ENCODE measurements around the gene HTT. TPM values are rescaled to one million over a fixed set of nuclear protein-coding genes. Genes with fewer than 3 reads are reported as not detected.

Gene HTT
- total and polyA plus RNA-seq, 10 of the 15 experiments (the other 5 are each of a cell fraction or from before 2014, with no cell fraction given), result 3.3 to 113 (median 43.3) TPM

DNA sequence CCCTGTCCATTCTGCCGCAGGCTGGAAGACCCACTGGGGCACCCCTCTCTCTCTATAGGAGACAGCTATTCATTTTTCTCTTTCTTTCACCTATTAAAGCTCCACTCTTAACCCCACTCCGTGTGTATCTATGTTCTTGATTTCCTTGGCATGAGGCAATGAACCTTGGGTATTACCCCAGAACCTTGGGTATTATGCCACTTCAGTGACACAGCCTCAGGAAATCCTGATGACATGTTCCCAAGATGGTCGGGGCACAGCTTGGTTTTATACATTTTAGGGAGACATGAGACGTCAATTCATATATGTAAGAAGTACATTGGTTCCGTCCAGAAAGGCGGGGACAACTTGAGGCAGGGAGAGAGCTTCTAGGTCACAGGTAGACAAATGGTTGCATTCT is 13.5 kb upstream of the HTT start:
- CTCF ChIA-PET, result interaction anchor here (1.1 kb wide), 1 partner anchor 46 kb away, joined by 3 read pairs; no protein-coding TSS in a partner anchor
- SMC1A ChIA-PET (ENCODE audit: uncharacterized antibody, unreplicated experiment), result no interaction called here
- no TSS peak for BruUV-seq (replicated peaks)

More for the DNA sequence above, 13.5 kb upstream of the HTT start:
- H3K4me3 ChIP-seq, result no peak overlapping the region
- H3K9me3 ChIP-seq (replicated peaks; ENCODE audit: control insufficient read depth, insufficient read depth, low read length), result peaks cover 4% of the 10 kb centered on the region; the same call in 2 of the 3 replicates
- peaks cover 14% of the 10 kb centered on the region for H3K4me1 ChIP-seq (ENCODE audit: control insufficient read depth, insufficient read depth, low read length)
- H3K4me2 ChIP-seq (ENCODE audit: control insufficient read depth, insufficient read depth), result no peak overlapping the region
- ChIA-PET POLR2A (interaction anchor here (1.1 kb wide), 1 partner anchor 13 kb away, joined by 4 read pairs; no protein-coding TSS in a partner anchor), RAD21 (ENCODE audit: unreplicated experiment) (no interaction called here)
- in situ Hi-C loops (cut with MboI), result no loop called here
- DNase-seq (ENCODE audit: low read depth, low spot score) (no peak), FAIRE-seq (no peak), ATAC-seq (no peak)
- TF ChIP-seq SUPT20H (IDR thresholded peaks at IDR 0.05; ENCODE audit: borderline replicate concordance, control insufficient read depth, low read depth, low read length) (no peak), POLR2AphosphoS2 (IDR thresholded peaks at IDR 0.05; ENCODE audit: low read depth, low read length) (no peak), NFYB (IDR thresholded peaks at IDR 0.05; ENCODE audit: insufficient read depth, low read depth, low read length) (no peak), BMI1 (IDR thresholded peaks at IDR 0.05; ENCODE audit: borderline replicate concordance) (no peak), HCFC1 (IDR thresholded peaks at IDR 0.05; ENCODE audit: low read length) (no peak)
- TF ChIP-seq, protein P1, sequence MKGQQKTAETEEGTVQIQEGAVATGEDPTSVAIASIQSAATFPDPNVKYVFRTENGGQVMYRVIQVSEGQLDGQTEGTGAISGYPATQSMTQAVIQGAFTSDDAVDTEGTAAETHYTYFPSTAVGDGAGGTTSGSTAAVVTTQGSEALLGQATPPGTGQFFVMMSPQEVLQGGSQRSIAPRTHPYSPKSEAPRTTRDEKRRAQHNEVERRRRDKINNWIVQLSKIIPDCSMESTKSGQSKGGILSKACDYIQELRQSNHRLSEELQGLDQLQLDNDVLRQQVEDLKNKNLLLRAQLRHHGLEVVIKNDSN (IDR thresholded peaks at IDR 0.05; ENCODE audit: borderline replicate concordance, extremely low read length, insufficient read depth, low read depth, low read length), result no peak
- TF ChIP-seq, protein P2, sequence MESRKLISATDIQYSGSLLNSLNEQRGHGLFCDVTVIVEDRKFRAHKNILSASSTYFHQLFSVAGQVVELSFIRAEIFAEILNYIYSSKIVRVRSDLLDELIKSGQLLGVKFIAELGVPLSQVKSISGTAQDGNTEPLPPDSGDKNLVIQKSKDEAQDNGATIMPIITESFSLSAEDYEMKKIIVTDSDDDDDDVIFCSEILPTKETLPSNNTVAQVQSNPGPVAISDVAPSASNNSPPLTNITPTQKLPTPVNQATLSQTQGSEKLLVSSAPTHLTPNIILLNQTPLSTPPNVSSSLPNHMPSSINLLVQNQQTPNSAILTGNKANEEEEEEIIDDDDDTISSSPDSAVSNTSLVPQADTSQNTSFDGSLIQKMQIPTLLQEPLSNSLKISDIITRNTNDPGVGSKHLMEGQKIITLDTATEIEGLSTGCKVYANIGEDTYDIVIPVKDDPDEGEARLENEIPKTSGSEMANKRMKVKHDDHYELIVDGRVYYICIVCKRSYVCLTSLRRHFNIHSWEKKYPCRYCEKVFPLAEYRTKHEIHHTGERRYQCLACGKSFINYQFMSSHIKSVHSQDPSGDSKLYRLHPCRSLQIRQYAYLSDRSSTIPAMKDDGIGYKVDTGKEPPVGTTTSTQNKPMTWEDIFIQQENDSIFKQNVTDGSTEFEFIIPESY (IDR thresholded peaks at IDR 0.05), result no peak
- TF ChIP-seq, protein P3, sequence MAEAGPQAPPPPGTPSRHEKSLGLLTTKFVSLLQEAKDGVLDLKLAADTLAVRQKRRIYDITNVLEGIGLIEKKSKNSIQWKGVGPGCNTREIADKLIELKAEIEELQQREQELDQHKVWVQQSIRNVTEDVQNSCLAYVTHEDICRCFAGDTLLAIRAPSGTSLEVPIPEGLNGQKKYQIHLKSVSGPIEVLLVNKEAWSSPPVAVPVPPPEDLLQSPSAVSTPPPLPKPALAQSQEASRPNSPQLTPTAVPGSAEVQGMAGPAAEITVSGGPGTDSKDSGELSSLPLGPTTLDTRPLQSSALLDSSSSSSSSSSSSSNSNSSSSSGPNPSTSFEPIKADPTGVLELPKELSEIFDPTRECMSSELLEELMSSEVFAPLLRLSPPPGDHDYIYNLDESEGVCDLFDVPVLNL (IDR thresholded peaks at IDR 0.05; ENCODE audit: low read depth, low read length), result no peak
- H4K20me1 ChIP-seq (ENCODE audit: control insufficient read depth, insufficient read depth), result no peaks in the 10 kb centered on the region
- no peaks in the 10 kb centered on the region for H3K36me3 ChIP-seq (ENCODE audit: control insufficient read depth in 2 of 2, insufficient read depth in 2 of 2, low read length in 1 of 2)
- WGBS (ENCODE audit: insufficient coverage, insufficient replicate concordance, low lambda C conversion rate, missing lambda C conversion rate), result 96% methylated on average over 6 of the region's 6 CpGs
- H3K27me3 ChIP-seq (replicated peaks in 1 of 2; ENCODE audit: control insufficient read depth in 2 of 2, insufficient read depth in 2 of 2, low read length in 1 of 2), result no peaks in the 10 kb centered on the region
- intact Hi-C loops (cut with micrococcal nuclease; ENCODE audit: unreplicated experiment), result no loop called here
- H2AFZ ChIP-seq (ENCODE audit: control insufficient read depth, low read depth, low read length), result no peak overlapping the region
- no peaks in the 10 kb centered on the region for H3K79me2 ChIP-seq (ENCODE audit: control insufficient read depth, insufficient read depth, low read length)
- no peak overlapping the region for H3K9ac ChIP-seq (ENCODE audit: control insufficient read depth, insufficient read depth, low read length)
- H3K27ac ChIP-seq (ENCODE audit: control insufficient read depth, insufficient read depth), result no peak overlapping the region

Data from GM12878 (cell line).